Measurements from ENCODE around the gene BPHL.

BPHL gene

GRCh38 chr6:3094815-3095214 is 23.7 kb upstream of the BPHL start:
- TF ChIP-seq, protein P1, sequence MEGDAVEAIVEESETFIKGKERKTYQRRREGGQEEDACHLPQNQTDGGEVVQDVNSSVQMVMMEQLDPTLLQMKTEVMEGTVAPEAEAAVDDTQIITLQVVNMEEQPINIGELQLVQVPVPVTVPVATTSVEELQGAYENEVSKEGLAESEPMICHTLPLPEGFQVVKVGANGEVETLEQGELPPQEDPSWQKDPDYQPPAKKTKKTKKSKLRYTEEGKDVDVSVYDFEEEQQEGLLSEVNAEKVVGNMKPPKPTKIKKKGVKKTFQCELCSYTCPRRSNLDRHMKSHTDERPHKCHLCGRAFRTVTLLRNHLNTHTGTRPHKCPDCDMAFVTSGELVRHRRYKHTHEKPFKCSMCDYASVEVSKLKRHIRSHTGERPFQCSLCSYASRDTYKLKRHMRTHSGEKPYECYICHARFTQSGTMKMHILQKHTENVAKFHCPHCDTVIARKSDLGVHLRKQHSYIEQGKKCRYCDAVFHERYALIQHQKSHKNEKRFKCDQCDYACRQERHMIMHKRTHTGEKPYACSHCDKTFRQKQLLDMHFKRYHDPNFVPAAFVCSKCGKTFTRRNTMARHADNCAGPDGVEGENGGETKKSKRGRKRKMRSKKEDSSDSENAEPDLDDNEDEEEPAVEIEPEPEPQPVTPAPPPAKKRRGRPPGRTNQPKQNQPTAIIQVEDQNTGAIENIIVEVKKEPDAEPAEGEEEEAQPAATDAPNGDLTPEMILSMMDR (IDR thresholded peaks at IDR 0.05) = no peak

DNA sequence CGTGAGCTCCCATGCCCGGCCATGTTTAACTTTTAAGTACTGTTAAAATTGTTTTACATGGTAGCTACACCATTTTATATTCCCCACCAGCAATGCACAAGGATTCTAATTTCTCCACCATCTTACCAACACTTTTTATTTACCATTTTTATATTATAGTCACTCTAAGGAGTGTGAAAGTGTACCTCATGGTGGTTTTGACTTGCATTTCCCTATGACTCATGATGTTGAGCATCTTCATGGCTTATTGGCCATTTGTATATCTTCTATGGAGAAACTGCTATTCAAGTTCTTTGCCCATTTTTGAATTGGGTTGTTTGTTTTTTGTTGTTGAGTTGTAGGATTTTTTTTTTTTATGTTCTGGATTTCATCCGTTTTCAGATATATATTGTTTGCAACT is 15.6 kb upstream of the BPHL start:
- H3K4me3 ChIP-seq = no peak overlapping the region
- TF ChIP-seq, protein P1 (IDR thresholded peaks at IDR 0.05) = no peak
- no peak overlapping the region for H3K27ac ChIP-seq
- DNase-seq (ENCODE audit: low spot score) = no peak

More at GRCh38 chr6:3094815-3095214, 23.7 kb upstream of the BPHL start:
- Histone ChIP-seq H3K27ac (no peak overlapping the region), H3K4me3 (no peak overlapping the region)
- DNase-seq (ENCODE audit: low spot score) = no peak

GRCh38 chr6:3108746-3109414 is 9.6 kb upstream of the BPHL start:
- Histone ChIP-seq H3K4me3 (no peak overlapping the region), H3K27ac (peak overlapping the region in 1 of 2 donors; percentile 40)
- TF ChIP-seq, protein P1 (IDR thresholded peaks at IDR 0.05) = no peak
- DNase-seq (ENCODE audit: low spot score) = no peak

DNA sequence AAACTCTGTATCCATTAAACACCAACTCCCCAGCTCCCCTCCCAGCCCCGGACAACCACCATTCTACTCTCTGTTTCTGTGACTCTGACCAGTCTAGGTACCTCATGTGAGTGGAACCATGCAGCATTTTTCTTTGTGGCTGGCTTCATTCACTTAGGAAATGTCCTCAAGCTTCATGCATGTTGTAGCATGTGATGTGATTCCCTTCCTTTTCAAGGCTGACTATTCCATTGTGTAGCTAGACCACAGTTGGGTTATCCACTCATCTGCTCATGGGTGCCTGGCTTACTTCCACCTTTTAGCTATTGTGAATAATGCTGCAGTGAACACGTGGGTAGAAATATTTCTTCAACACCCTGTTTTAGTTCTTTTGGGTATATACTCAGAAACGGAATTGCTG is 8.8 kb upstream of the BPHL start:
- Histone ChIP-seq H3K27ac (no peak overlapping the region), H3K4me3 (no peak overlapping the region)
- TF ChIP-seq, protein P1 (IDR thresholded peaks at IDR 0.05) = no peak
- no peak for DNase-seq (ENCODE audit: low spot score)

DNA sequence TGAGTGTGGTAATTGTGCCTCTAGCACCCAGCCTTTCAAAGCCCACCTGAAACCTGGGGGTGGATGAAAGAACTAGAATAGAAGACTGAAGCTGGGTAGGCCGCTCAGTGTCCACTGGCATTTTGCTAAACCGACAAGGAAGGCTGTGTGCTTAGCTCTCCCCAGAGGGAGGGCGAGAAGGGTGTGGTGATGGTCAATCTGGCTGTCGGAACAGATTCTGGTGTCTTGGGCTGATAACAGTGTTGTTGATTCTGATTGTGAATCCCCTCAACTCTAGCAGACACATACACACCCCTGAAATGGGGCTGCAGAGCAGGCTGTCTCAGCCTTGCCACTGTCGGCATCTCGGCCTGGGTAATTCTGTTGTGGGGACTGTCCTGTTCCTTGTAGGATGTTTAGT is 4.1 kb upstream of the BPHL start:
- TF ChIP-seq, protein P1 (IDR thresholded peaks at IDR 0.05) = no peak
- DNase-seq (ENCODE audit: low spot score) = no peak
- Histone ChIP-seq H3K27ac (no peak overlapping the region), H3K4me3 (no peak overlapping the region)

- peak overlapping the region; percentile 92 for H3K4me3 ChIP-seq
- TF ChIP-seq, protein P1 (IDR thresholded peaks at IDR 0.05) = no peak
- peak overlapping the region; percentile 87 to 95 for H3K27ac ChIP-seq
- DNase-seq (ENCODE audit: low spot score) = no peak
Observed at GRCh38 chr6:3117912-3118352, 579 bp upstream of the BPHL start.

GRCh38 chr6:3119040-3119723 is 671 bp downstream of the BPHL start:
- peak overlapping the region; percentile 92 for H3K4me3 ChIP-seq
- DNase-seq (ENCODE audit: low spot score) = no peak
- peak overlapping the region; percentile 87 to 95 for H3K27ac ChIP-seq
- TF ChIP-seq, protein P1 (IDR thresholded peaks at IDR 0.05) = no peak
